Neuronal stem cell (in vitro differentiated cells): ENCODE data around the gene LPP.

Experiments
- DNase-seq: peaks from one replicate; pipeline ENCODE4 v3.0.0-alpha.2; 2013; ENCODE audit warnings: low spot score
- H2AFZ ChIP-seq: one replicate; pipeline ENCODE4 v1.6.1; 2013; ENCODE audit warnings: mild to moderate bottlenecking, low read length, inconsistent platforms
- H2AK5ac ChIP-seq: 2 replicates; pipeline ENCODE4 v1.6.1; 2013; ENCODE audit warnings: low read depth, mild to moderate bottlenecking, inconsistent platforms, low read length, moderate library complexity, mixed read lengths
- H2BK120ac ChIP-seq: 2 replicates; pipeline ENCODE4 v1.6.1; 2013; ENCODE audit warnings: low read depth, mild to moderate bottlenecking, inconsistent platforms, low read length, moderate library complexity, mixed read lengths
- H2BK12ac ChIP-seq: one replicate; pipeline ENCODE4 v1.6.1; 2013; ENCODE audit warnings: low read length, inconsistent platforms
- H2BK15ac ChIP-seq: 2 replicates; pipeline ENCODE4 v1.6.1; 2013; ENCODE audit warnings: mild to moderate bottlenecking, low read length, inconsistent platforms, mixed read lengths
- H2BK5ac ChIP-seq: one replicate; pipeline ENCODE4 v1.6.1; 2013; ENCODE audit warnings: inconsistent platforms, mild to moderate bottlenecking, low read length, moderate library complexity
- H3K14ac ChIP-seq: one replicate; pipeline ENCODE4 v1.6.1; 2013; ENCODE audit warnings: low read length, inconsistent platforms
- H3K18ac ChIP-seq: 2 replicates; pipeline ENCODE4 v1.6.1; 2013; ENCODE audit warnings: low read length, inconsistent platforms
- H3K23ac ChIP-seq: 2 replicates; pipeline ENCODE4 v1.6.1; 2013; ENCODE audit warnings: low read depth, mild to moderate bottlenecking, mixed read lengths, low read length, inconsistent platforms; ENCODE audit not compliant: poor library complexity
- H3K27ac ChIP-seq: replicated peaks from 3 replicates; pipeline ENCODE4 v1.5.1; 2013; ENCODE audit warnings: low read length, inconsistent platforms
- H3K27me3 ChIP-seq, 3 experiments: 2 replicates each; pipeline ENCODE4 v1.6.1; 2013; ENCODE audit warnings: low read length in 3 of 3, mild to moderate bottlenecking in 2 of 3, inconsistent platforms in 1 of 3, low read depth in 1 of 3, mixed read lengths in 1 of 3, moderate library complexity in 1 of 3; ENCODE audit not compliant: control insufficient read depth in 3 of 3, insufficient read depth in 3 of 3
- H3K36me3 ChIP-seq, 2 donors: replicated peaks in 1 of 2; 2 replicates each; pipeline ENCODE4 v1.6.1; 2013; ENCODE audit warnings: low read length in 2 of 2; ENCODE audit not compliant: control insufficient read depth in 2 of 2, insufficient read depth in 2 of 2
- H3K4ac ChIP-seq: 2 replicates; pipeline ENCODE4 v1.6.1; 2013; ENCODE audit warnings: inconsistent platforms, mild to moderate bottlenecking, low read length, moderate library complexity
- H3K4me1 ChIP-seq, 2 donors: 1 replicate in 1 of 2; 2 replicates in 1 of 2; pipeline ENCODE4 v1.6.1; 2013; ENCODE audit warnings: low read length in 2 of 2, low read depth in 1 of 2; ENCODE audit not compliant: control insufficient read depth in 2 of 2, insufficient read depth in 1 of 2
- H3K4me2 ChIP-seq: one replicate; pipeline ENCODE4 v1.6.1; 2013; ENCODE audit warnings: mild to moderate bottlenecking, low read length, inconsistent platforms; ENCODE audit not compliant: insufficient read depth, poor library complexity, severe bottlenecking
- H3K4me3 ChIP-seq, 2 donors: 2 replicates each; pipeline ENCODE4 v1.5.1; 2013; ENCODE audit warnings: low read length in 2 of 2, mild to moderate bottlenecking in 2 of 2, inconsistent platforms in 1 of 2, moderate library complexity in 1 of 2
- H3K79me1 ChIP-seq: one replicate; pipeline ENCODE4 v1.6.1; 2013; ENCODE audit warnings: low read depth, mild to moderate bottlenecking, inconsistent platforms, low read length, moderate library complexity
- H3K9ac ChIP-seq: one replicate; pipeline ENCODE4 v1.6.1; 2013; ENCODE audit warnings: mild to moderate bottlenecking, low read depth, low read length, inconsistent platforms; ENCODE audit not compliant: poor library complexity
- H3K9me3 ChIP-seq, 2 donors: replicated peaks in 1 of 2; 2 replicates each; pipeline versions ENCODE3 to v1.6.1; 2013; ENCODE audit warnings: low read length in 2 of 2, mild to moderate bottlenecking in 2 of 2, inconsistent platforms in 1 of 2, low read depth in 1 of 2, mixed read lengths in 1 of 2, moderate library complexity in 1 of 2; ENCODE audit not compliant: control insufficient read depth in 2 of 2, insufficient read depth in 1 of 2
- H4K8ac ChIP-seq: one replicate; pipeline ENCODE4 v1.6.1; 2013; ENCODE audit warnings: low read depth, mild to moderate bottlenecking, inconsistent platforms, low read length, moderate library complexity
- H4K91ac ChIP-seq: one replicate; pipeline ENCODE4 v1.6.1; 2013; ENCODE audit warnings: low read length, low read depth, mild to moderate bottlenecking, inconsistent platforms; ENCODE audit not compliant: poor library complexity
- WGBS, 2 donors: extraction: QIAGEN DNeasy Blood & Tissue Kit; methylation state at CpG; one replicate each; pipeline ENCODE4 v1.1.7; 2013; ENCODE audit warnings: missing lambda C conversion rate in 2 of 2, mixed read lengths in 1 of 2; ENCODE audit not compliant: insufficient read length in 2 of 2, insufficient replicate concordance in 1 of 2; ENCODE audit errors: extremely low coverage in 2 of 2; 5-methylcytosine and 5-hydroxymethylcytosine counted together

Gene LPP

GRCh38 chr3:188301147-188301546 is 147.2 kb downstream of the LPP start:
- H4K8ac ChIP-seq, result no peak overlapping the region
- no peak overlapping the region for H3K14ac ChIP-seq
- H3K4me3 ChIP-seq, result no peak overlapping the region
- WGBS, 2 donors, result no CpG with 5 or more reads among the region's 1 CpG
- no peaks in the 10 kb centered on the region for H3K9me3 ChIP-seq
- no peak overlapping the region for H2BK120ac ChIP-seq
- H3K23ac ChIP-seq, result no peak overlapping the region
- H3K4me1 ChIP-seq, result peaks cover 15 to 22% of the 10 kb centered on the region in 2 donors
- H3K27me3 ChIP-seq, result no peaks in the 10 kb centered on the region
- H2BK12ac ChIP-seq, result no peak overlapping the region
- H3K27ac ChIP-seq, result no peak overlapping the region
- H2BK5ac ChIP-seq, result no peak overlapping the region
- H3K9ac ChIP-seq, result no peak overlapping the region
- no peak overlapping the region for H4K91ac ChIP-seq
- no peak overlapping the region for H2AK5ac ChIP-seq
- peaks cover 0 to 5% of the 10 kb centered on the region in 2 donors for H3K36me3 ChIP-seq
- H3K4me2 ChIP-seq, result no peak overlapping the region
- DNase-seq, result no peak
- H2BK15ac ChIP-seq, result no peak overlapping the region
- H3K4ac ChIP-seq, result no peak overlapping the region
- H3K79me1 ChIP-seq, result no peaks in the 10 kb centered on the region
- no peak overlapping the region for H3K18ac ChIP-seq
- no peak overlapping the region for H2AFZ ChIP-seq

GRCh38 chr3:188303286-188303799 is 149.4 kb downstream of the LPP start:
- H3K4me1 ChIP-seq, result peaks cover 9 to 17% of the 10 kb centered on the region in 2 donors
- no peak overlapping the region for H3K14ac ChIP-seq
- no peak for DNase-seq
- H3K79me1 ChIP-seq, result no peaks in the 10 kb centered on the region
- H3K9me3 ChIP-seq, result no peaks in the 10 kb centered on the region
- no peak overlapping the region for H3K4me2 ChIP-seq
- H3K23ac ChIP-seq, result no peak overlapping the region
- no peak overlapping the region for H3K4ac ChIP-seq
- H3K27ac ChIP-seq, result no peak overlapping the region
- H3K36me3 ChIP-seq, result peaks cover 0 to 10% of the 10 kb centered on the region in 2 donors
- H2AFZ ChIP-seq, result no peak overlapping the region
- H4K91ac ChIP-seq, result no peak overlapping the region
- no peaks in the 10 kb centered on the region for H3K27me3 ChIP-seq
- H2BK15ac ChIP-seq, result no peak overlapping the region
- H2BK5ac ChIP-seq, result no peak overlapping the region
- no peak overlapping the region for H2AK5ac ChIP-seq
- H3K18ac ChIP-seq, result no peak overlapping the region
- no peak overlapping the region for H3K9ac ChIP-seq
- no peak overlapping the region for H4K8ac ChIP-seq
- WGBS, 2 donors, result no CpG with 5 or more reads among the region's 2 CpGs
- no peak overlapping the region for H3K4me3 ChIP-seq
- H2BK12ac ChIP-seq, result no peak overlapping the region
- H2BK120ac ChIP-seq, result no peak overlapping the region

- Histone ChIP-seq H3K79me1 (no peaks in the 10 kb centered on the region), H3K18ac (no peak overlapping the region), H3K4ac (no peak overlapping the region), H3K36me3 (peaks cover 0 to 10% of the 10 kb centered on the region in 2 donors), H2BK5ac (no peak overlapping the region), H3K27me3 (no peaks in the 10 kb centered on the region), H3K4me1 (peaks cover 9 to 13% of the 10 kb centered on the region in 2 donors), H3K4me3 (no peak overlapping the region), H2AFZ (no peak overlapping the region), H2BK120ac (no peak overlapping the region), H2AK5ac (no peak overlapping the region), H3K9ac (no peak overlapping the region), H3K27ac (no peak overlapping the region), H2BK12ac (no peak overlapping the region), H4K8ac (no peak overlapping the region), H3K4me2 (no peak overlapping the region), H3K9me3 (no peaks in the 10 kb centered on the region), H4K91ac (no peak overlapping the region), H2BK15ac (no peak overlapping the region), H3K23ac (no peak overlapping the region), H3K14ac (no peak overlapping the region)
- no CpG with 5 or more reads among the region's 3 CpGs for WGBS, 2 donors
- DNase-seq, result no peak
These were observed 149.9 kb downstream of the LPP start for GRCh38 chr3:188303823-188304222.

GRCh38 chr3:188304501-188304900 is 150.5 kb downstream of the LPP start:
- no peak overlapping the region for H3K4me2 ChIP-seq
- no peaks in the 10 kb centered on the region for H3K27me3 ChIP-seq
- H3K9ac ChIP-seq, result no peak overlapping the region
- no peak overlapping the region for H2AFZ ChIP-seq
- H3K23ac ChIP-seq, result no peak overlapping the region
- peaks cover 0 to 10% of the 10 kb centered on the region in 2 donors for H3K36me3 ChIP-seq
- no peak overlapping the region for H2BK12ac ChIP-seq
- H4K91ac ChIP-seq, result no peak overlapping the region
- no peak for DNase-seq
- H3K4me3 ChIP-seq, result no peak overlapping the region
- H3K4me1 ChIP-seq, result peaks cover 4 to 7% of the 10 kb centered on the region in 2 donors
- H3K14ac ChIP-seq, result no peak overlapping the region
- H3K18ac ChIP-seq, result no peak overlapping the region
- H3K4ac ChIP-seq, result no peak overlapping the region
- no peaks in the 10 kb centered on the region for H3K79me1 ChIP-seq
- H2AK5ac ChIP-seq, result no peak overlapping the region
- H3K27ac ChIP-seq, result no peak overlapping the region
- no peak overlapping the region for H2BK15ac ChIP-seq
- no peak overlapping the region for H2BK120ac ChIP-seq
- no peak overlapping the region for H4K8ac ChIP-seq
- H2BK5ac ChIP-seq, result no peak overlapping the region
- no CpG with 5 or more reads among the region's 1 CpG for WGBS, 2 donors
- no peaks in the 10 kb centered on the region for H3K9me3 ChIP-seq
